SU-DHL-6 (cell line): ENCODE data around the gene NTN5.

Experiments used
- H2AFZ ChIP-seq: fragments of 200-600 bp; sonication (generic); 2 replicates; pipeline ENCODE4 v1.6.1; 2014; ENCODE audit warnings: low read depth, mild to moderate bottlenecking, moderate library complexity, mixed read lengths, antibody characterized with exemption, low read length; ENCODE audit not compliant: severe bottlenecking
- H3F3A ChIP-seq: fragments of 200-600 bp; shearing (Covaris generic); 2 replicates; pipeline ENCODE4 v1.6.0; 2016; ENCODE audit warnings: antibody characterized with exemption, mild to moderate bottlenecking; ENCODE audit not compliant: insufficient read depth
- H3K27ac ChIP-seq: fragments of 200-600 bp; sonication (generic); 2 replicates; pipeline ENCODE4 v1.5.1; 2016; ENCODE audit warnings: low read depth, mild to moderate bottlenecking, low read length, moderate library complexity, mixed read lengths
- H3K27me3 ChIP-seq: fragments of 200-600 bp; sonication (generic), shearing (Covaris generic); 2 replicates; pipeline ENCODE4 v1.6.0; 2014; ENCODE audit warnings: mild to moderate bottlenecking, low read length
- H3K36me3 ChIP-seq: fragments of 200-600 bp; sonication (generic); 2 replicates; pipeline ENCODE4 v1.6.1; 2014; ENCODE audit warnings: mild to moderate bottlenecking, low read length, mixed read lengths
- H3K4me2 ChIP-seq: fragments of 300-600, 200-600 bp; shearing (Covaris generic), sonication (generic); 2 replicates; pipeline ENCODE4 v1.6.0; 2014; ENCODE audit warnings: low read length, low read depth, mild to moderate bottlenecking; ENCODE audit not compliant: poor library complexity, severe bottlenecking
- H3K4me3 ChIP-seq: fragments of 200-600 bp; sonication (generic); 2 replicates; pipeline ENCODE4 v1.5.1; 2014; ENCODE audit warnings: antibody characterized with exemption, low read length, mild to moderate bottlenecking, mixed read lengths; ENCODE audit not compliant: insufficient read depth, poor library complexity, severe bottlenecking
- H3K79me2 ChIP-seq: fragments of 200-600 bp; sonication (generic); 2 replicates; pipeline ENCODE4 v1.6.1; 2014; ENCODE audit warnings: mild to moderate bottlenecking, low read length, moderate library complexity; ENCODE audit not compliant: insufficient read depth
- H3K9ac ChIP-seq: fragments of 200-600 bp; sonication (generic); 2 replicates; pipeline ENCODE4 v1.7.0; 2014; ENCODE audit warnings: mild to moderate bottlenecking, low read length
- H3K9me2 ChIP-seq: fragments of 200-600 bp; sonication (generic); replicated peaks from 2 replicates; pipeline ENCODE4 v1.6.1; 2014; ENCODE audit warnings: low read length; ENCODE audit not compliant: insufficient read depth
- H3K9me3 ChIP-seq: fragments of 200-600 bp; sonication (generic); 2 replicates; pipeline ENCODE4 v1.6.1; 2014; ENCODE audit warnings: low read length, mixed read lengths; ENCODE audit not compliant: insufficient read depth
- H4K20me1 ChIP-seq: fragments of 200-600 bp; sonication (generic); 2 replicates; pipeline ENCODE4 v1.6.1; 2014; ENCODE audit warnings: low read depth, mild to moderate bottlenecking, antibody characterized with exemption, low read length, moderate library complexity, mixed read lengths
- EZH2phosphoT487 ChIP-seq: fragments of 200-600 bp; sonication (generic), shearing (Covaris generic); conservative IDR thresholded peaks from 2 replicates; pipeline ENCODE4 v1.6.1; 2018; ENCODE audit warnings: mild to moderate bottlenecking, antibody characterized with exemption, low read length, moderate library complexity, mixed read lengths
- TF ChIP-seq, protein P1 (sequence below): fragments of 200-600 bp; sonication (generic); IDR thresholded peaks from one replicate; pipeline ENCODE4 v1.5.1; 2017; ENCODE audit warnings: antibody characterized with exemption, mild to moderate bottlenecking, low read length, moderate library complexity; ENCODE audit not compliant: insufficient read depth, poor library complexity, severe bottlenecking

NTN5 gene

GRCh38 chr19:48664476-48664875 lies 8.3 kb downstream of the NTN5 start:
- no peaks in the 10 kb centered on the region for H3K79me2 ChIP-seq
- H3K9me2 ChIP-seq: no peaks in the 10 kb centered on the region
- H3K27me3 ChIP-seq: no peaks in the 10 kb centered on the region
- no peak overlapping the region for H3K9ac ChIP-seq
- TF ChIP-seq EZH2phosphoT487: no peak
- TF ChIP-seq, protein P1, sequence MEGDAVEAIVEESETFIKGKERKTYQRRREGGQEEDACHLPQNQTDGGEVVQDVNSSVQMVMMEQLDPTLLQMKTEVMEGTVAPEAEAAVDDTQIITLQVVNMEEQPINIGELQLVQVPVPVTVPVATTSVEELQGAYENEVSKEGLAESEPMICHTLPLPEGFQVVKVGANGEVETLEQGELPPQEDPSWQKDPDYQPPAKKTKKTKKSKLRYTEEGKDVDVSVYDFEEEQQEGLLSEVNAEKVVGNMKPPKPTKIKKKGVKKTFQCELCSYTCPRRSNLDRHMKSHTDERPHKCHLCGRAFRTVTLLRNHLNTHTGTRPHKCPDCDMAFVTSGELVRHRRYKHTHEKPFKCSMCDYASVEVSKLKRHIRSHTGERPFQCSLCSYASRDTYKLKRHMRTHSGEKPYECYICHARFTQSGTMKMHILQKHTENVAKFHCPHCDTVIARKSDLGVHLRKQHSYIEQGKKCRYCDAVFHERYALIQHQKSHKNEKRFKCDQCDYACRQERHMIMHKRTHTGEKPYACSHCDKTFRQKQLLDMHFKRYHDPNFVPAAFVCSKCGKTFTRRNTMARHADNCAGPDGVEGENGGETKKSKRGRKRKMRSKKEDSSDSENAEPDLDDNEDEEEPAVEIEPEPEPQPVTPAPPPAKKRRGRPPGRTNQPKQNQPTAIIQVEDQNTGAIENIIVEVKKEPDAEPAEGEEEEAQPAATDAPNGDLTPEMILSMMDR: no peak
- no peaks in the 10 kb centered on the region for H3K9me3 ChIP-seq
- H4K20me1 ChIP-seq: no peaks in the 10 kb centered on the region
- no peak overlapping the region for H2AFZ ChIP-seq
- no peak overlapping the region for H3K27ac ChIP-seq
- H3F3A ChIP-seq: no peaks in the 10 kb centered on the region
- no peak overlapping the region for H3K4me2 ChIP-seq
- H3K4me3 ChIP-seq: no peak overlapping the region
- no peaks in the 10 kb centered on the region for H3K36me3 ChIP-seq

GRCh38 chr19:48663667-48664066 lies 9.2 kb downstream of the NTN5 start:
- TF ChIP-seq EZH2phosphoT487: no peak
- H3K9ac ChIP-seq: no peak overlapping the region
- no peaks in the 10 kb centered on the region for H3K9me2 ChIP-seq
- H3K27me3 ChIP-seq: no peaks in the 10 kb centered on the region
- H3K9me3 ChIP-seq: no peaks in the 10 kb centered on the region
- H3K4me2 ChIP-seq: no peak overlapping the region
- no peak overlapping the region for H3K4me3 ChIP-seq
- no peaks in the 10 kb centered on the region for H3K36me3 ChIP-seq
- no peaks in the 10 kb centered on the region for H4K20me1 ChIP-seq
- no peak overlapping the region for H2AFZ ChIP-seq
- H3K79me2 ChIP-seq: no peaks in the 10 kb centered on the region
- no peak overlapping the region for H3K27ac ChIP-seq
- no peaks in the 10 kb centered on the region for H3F3A ChIP-seq

DNA sequence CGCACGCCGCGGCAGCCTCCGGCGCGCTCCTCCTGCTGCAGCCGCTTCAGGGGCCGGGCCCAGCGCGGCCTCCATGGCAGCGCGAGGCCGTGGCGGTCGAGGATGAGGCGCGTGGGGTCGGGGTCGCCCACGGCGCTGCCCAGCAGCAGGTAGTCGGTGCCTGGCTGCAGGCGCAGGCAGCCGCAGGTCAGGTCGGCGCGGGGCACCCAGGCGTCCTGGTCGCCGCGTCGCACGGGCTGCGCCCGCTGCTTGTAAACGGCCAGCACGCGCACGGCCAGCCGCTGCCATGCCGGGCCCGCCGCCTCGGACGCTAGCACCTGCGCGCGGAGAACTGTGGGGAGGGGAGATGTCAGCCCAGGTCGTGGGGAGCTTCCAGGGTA lies 11.1 kb downstream of the NTN5 start:
- H3K9me2 ChIP-seq: no peaks in the 10 kb centered on the region
- H2AFZ ChIP-seq: no peak overlapping the region
- no peak overlapping the region for H3K9ac ChIP-seq
- no peaks in the 10 kb centered on the region for H3K27me3 ChIP-seq
- H4K20me1 ChIP-seq: no peaks in the 10 kb centered on the region
- H3F3A ChIP-seq: no peaks in the 10 kb centered on the region
- no peak overlapping the region for H3K27ac ChIP-seq
- no peak for TF ChIP-seq EZH2phosphoT487
- TF ChIP-seq, protein P1: no peak
- H3K9me3 ChIP-seq: no peaks in the 10 kb centered on the region
- no peak overlapping the region for H3K4me3 ChIP-seq
- no peaks in the 10 kb centered on the region for H3K36me3 ChIP-seq
- H3K4me2 ChIP-seq: no peak overlapping the region
- H3K79me2 ChIP-seq: no peaks in the 10 kb centered on the region

DNA sequence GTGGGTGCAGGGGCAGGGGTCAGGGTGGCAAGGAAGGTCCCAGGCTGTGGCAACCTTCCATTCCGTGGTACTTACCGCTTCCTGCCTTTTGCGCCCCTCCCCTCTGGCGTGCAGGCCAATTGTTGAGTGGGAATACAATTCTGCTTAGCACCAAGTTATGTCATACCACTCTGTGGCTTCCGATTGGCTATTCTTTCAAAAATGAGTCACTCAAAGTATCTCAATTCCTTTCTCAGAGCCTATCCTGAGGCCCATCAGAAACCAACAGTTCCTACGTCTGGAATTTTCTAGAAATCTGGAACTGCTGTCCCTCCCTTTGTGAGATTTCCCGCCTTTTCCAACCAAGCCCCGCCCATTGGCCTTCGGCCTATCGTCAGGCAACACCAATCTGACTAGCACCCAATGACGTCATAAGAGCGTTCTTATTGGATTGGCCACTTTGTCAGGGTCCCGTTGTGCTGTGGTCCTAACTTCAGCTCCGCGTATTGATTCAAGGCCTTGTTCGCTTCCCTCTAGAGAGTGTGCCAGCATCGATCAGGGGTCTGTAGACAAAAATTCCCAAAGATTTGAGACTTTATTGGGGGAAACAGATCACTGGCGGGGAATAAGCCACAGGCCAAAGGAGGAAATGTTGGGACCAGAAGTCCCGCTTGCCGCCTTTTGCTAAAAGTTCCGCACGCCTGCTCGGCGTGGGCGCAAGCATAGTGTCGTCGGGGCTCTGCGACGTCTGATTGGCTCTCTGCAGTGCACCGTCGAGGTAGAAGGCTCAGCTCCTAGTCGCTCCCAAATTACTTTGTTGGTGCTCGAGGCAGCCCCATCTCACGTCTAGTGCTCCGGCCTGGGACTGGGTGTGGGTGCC lies 11.7 kb downstream of the NTN5 start:
- H3K4me2 ChIP-seq: peak overlapping the region; percentile 45
- no peaks in the 10 kb centered on the region for H3K36me3 ChIP-seq
- no peak overlapping the region for H3K4me3 ChIP-seq
- no peaks in the 10 kb centered on the region for H3K9me3 ChIP-seq
- TF ChIP-seq EZH2phosphoT487: no peak
- TF ChIP-seq, protein P1: no peak
- H2AFZ ChIP-seq: peak overlapping the region; percentile 94
- no peaks in the 10 kb centered on the region for H3F3A ChIP-seq
- H3K79me2 ChIP-seq: no peaks in the 10 kb centered on the region
- no peaks in the 10 kb centered on the region for H3K9me2 ChIP-seq
- no peaks in the 10 kb centered on the region for H3K27me3 ChIP-seq
- H4K20me1 ChIP-seq: no peaks in the 10 kb centered on the region
- H3K9ac ChIP-seq: peak overlapping the region; percentile 4; the same call in 1 of the 2 replicates
- peak overlapping the region; percentile 41 for H3K27ac ChIP-seq
